DMS53 (cell line): ENCODE data around the gene TPTE2.
A peak's percentile ranks its signal among the peaks of the same experiment; 100 is the strongest.
"Not testable (repeated sequence)": the region's sequence is repeated elsewhere in the genome, so short reads cannot be mapped to it uniquely, and the experiment has no call there.

Experiments used
- DNase-seq: peaks from one replicate; lab custom pipeline; 2025; lab: John Stamatoyannopoulos, UW

Gene TPTE2

GRCh38 chr13:19567820-19568534 is 6.6 kb upstream of the TPTE2 start:
- no peak for DNase-seq

GRCh38 chr13:19561585-19561984 is 253 bp upstream of the TPTE2 start:
- no peak for DNase-seq

- DNase-seq = not testable (repeated sequence)
Observed at GRCh38 chr13:19560672-19561071, 660 bp downstream of the TPTE2 start.

- not testable (repeated sequence) for DNase-seq
Observed at GRCh38 chr13:19559739-19560138, 1.6 kb downstream of the TPTE2 start.

GRCh38 chr13:19557287-19557686 is 4.0 kb downstream of the TPTE2 start:
- DNase-seq = not testable (repeated sequence)

GRCh38 chr13:19549245-19549644 is 12.1 kb downstream of the TPTE2 start:
- not testable (repeated sequence) for DNase-seq

GRCh38 chr13:19525634-19526033 is 35.7 kb downstream of the TPTE2 start:
- DNase-seq = not testable (repeated sequence)

- no peak for DNase-seq
Observed at GRCh38 chr13:19519049-19519448, 42.3 kb downstream of the TPTE2 start.

GRCh38 chr13:19507623-19508022 is 53.7 kb downstream of the TPTE2 start:
- DNase-seq = not testable (repeated sequence)

GRCh38 chr13:19460126-19460525 is 101.2 kb downstream of the TPTE2 start:
- DNase-seq = peak; percentile 7

GRCh38 chr13:19439056-19439686 is 122.2 kb downstream of the TPTE2 start:
- DNase-seq = peak; percentile 75

- DNase-seq = not testable (repeated sequence)
Observed at GRCh38 chr13:19437780-19438179, 123.6 kb downstream of the TPTE2 start.

- not testable (repeated sequence) for DNase-seq
Observed at GRCh38 chr13:19422236-19422635, 139.1 kb downstream of the TPTE2 start.

- DNase-seq = not testable (repeated sequence)
Observed at GRCh38 chr13:19412494-19412893, 148.8 kb downstream of the TPTE2 start.

GRCh38 chr13:19382746-19383511 is 178.4 kb downstream of the TPTE2 start:
- not testable (repeated sequence) for DNase-seq

GRCh38 chr13:19382111-19382510 is 179.2 kb downstream of the TPTE2 start:
- no peak for DNase-seq
